Fibroblast of peridontal ligament (primary cell): ENCODE data around the gene PIK3CD.

Source experiments
- DNase-seq: peaks from one replicate; pipeline ENCODE4 v3.0.0-alpha.2; 2010; ENCODE audit errors: extremely low read depth

PIK3CD gene

GRCh38 chr1:9767964-9768668, 116.6 kb downstream of the PIK3CD start:
- no peak for DNase-seq

GRCh38 chr1:9768983-9769382, 117.5 kb downstream of the PIK3CD start:
- no peak for DNase-seq

GRCh38 chr1:9770298-9770697, 118.8 kb downstream of the PIK3CD start:
- DNase-seq: no peak

- DNase-seq: no peak
Observed at GRCh38 chr1:9774712-9775679, 123.5 kb downstream of the PIK3CD start.

- no peak for DNase-seq
Observed at GRCh38 chr1:9776685-9777084, 125.2 kb downstream of the PIK3CD start.
